ENCODE measurements around the gene APLN.

- TF ChIP-seq CTCF (IDR thresholded peaks at IDR 0.05; ENCODE audit: low read depth, low read length) (no peak), EZH2phosphoT487 (IDR thresholded peaks at IDR 0.05; ENCODE audit: low read depth) (no peak)
Measured at GRCh38 chrX:129704491-129704890, 49.7 kb upstream of the APLN start.
